Left ventricle myocardium inferior (tissue), 1 donor: ENCODE data around the gene COL4A6. TPM values are rescaled to one million over a fixed set of nuclear protein-coding genes. Genes with fewer than 3 reads are reported as not detected.

Experiments used
- DNase-seq: peaks from one replicate; pipeline ENCODE4 v3.0.0-alpha.2; 2020
- H3K27ac ChIP-seq: fragments of 200-600 bp; replicated peaks from 2 replicates; pipeline ENCODE4 v1.8.0; 2021
- H3K27me3 ChIP-seq: fragments of 200-600 bp; 2 replicates; pipeline ENCODE4 v1.8.0; 2021; ENCODE audit warnings: low read depth
- H3K36me3 ChIP-seq: fragments of 200-600 bp; 2 replicates; pipeline ENCODE4 v1.8.0; 2021
- H3K4me1 ChIP-seq: fragments of 200-600 bp; 2 replicates; pipeline ENCODE4 v1.8.0; 2021
- H3K4me3 ChIP-seq: fragments of 200-600 bp; 2 replicates; pipeline ENCODE4 v1.8.0; 2021; ENCODE audit warnings: mild to moderate bottlenecking, moderate library complexity
- H3K9me3 ChIP-seq: fragments of 200-600 bp; replicated peaks from 2 replicates; pipeline ENCODE4 v1.8.0; 2021
- CTCF ChIP-seq: fragments of 200-600 bp; IDR thresholded peaks from 2 replicates; pipeline ENCODE4 v1.8.0; 2021; ENCODE audit warnings: antibody characterized with exemption, mild to moderate bottlenecking, borderline replicate concordance
- intact Hi-C: fragments of 100-400 bp; cut with micrococcal nuclease; formaldehyde crosslinking; loops from one replicate; pipeline ENCODE4 v1.11.0; 2022
- total RNA-seq: library from RNA; stranded (reverse); fragmentation: NEBNext Ultra II Directional; extraction: Animal tissue kit (Norgen Biotek cat#: 25700); gene quantifications from one replicate; pipeline ENCODE4 v1.2.1, GENCODE V29; 2021
- donor health status: DM: no; HTN: yes; CAD: no; lungs with severe emphysema.

COL4A6 gene
- total RNA-seq, 1 donor from 2014 or later = 9.8 TPM

DNA sequence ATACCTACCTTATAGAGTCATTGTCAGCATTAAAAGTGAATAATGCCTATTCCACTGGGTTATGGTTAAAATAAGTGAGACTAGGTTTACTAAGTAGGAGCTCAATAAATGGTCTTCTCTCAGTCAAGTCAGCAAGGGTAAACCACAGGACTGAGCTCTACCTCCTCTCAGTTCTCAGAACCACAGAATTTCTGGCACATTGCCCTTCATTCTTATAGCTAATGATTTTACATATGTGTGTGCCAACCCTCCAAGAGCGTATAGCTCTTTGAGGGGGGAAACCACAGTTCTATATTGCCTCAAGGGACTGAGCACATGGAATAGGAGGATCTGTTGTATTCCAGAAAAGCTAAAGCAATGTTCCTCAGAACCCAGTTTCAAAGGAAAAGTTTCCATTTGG lies 221.8 kb downstream of the COL4A6 start:
- intact Hi-C loops = loop anchor here (10.0 kb wide), 1 partner anchor 318 kb away; no protein-coding TSS in a partner anchor
- peak overlapping the region; percentile 12 for H3K27ac ChIP-seq
- no peak for TF ChIP-seq CTCF

GRCh38 chrX:108211301-108211700 lies 226.9 kb downstream of the COL4A6 start:
- H3K4me1 ChIP-seq = no peaks in the 10 kb centered on the region
- no peak overlapping the region for H3K4me3 ChIP-seq
- H3K27ac ChIP-seq = no peak overlapping the region
- no peak for TF ChIP-seq CTCF
- H3K9me3 ChIP-seq = no peaks in the 10 kb centered on the region
- H3K27me3 ChIP-seq = no peaks in the 10 kb centered on the region
- no peaks in the 10 kb centered on the region for H3K36me3 ChIP-seq
- intact Hi-C loops = loop anchor here (10.0 kb wide), 1 partner anchor 324 kb away; no protein-coding TSS in a partner anchor
- no peak for DNase-seq

More for the DNA sequence above, 221.8 kb downstream of the COL4A6 start:
- H3K9me3 ChIP-seq = no peaks in the 10 kb centered on the region
- no peak overlapping the region for H3K4me3 ChIP-seq
- no peaks in the 10 kb centered on the region for H3K36me3 ChIP-seq
- no peak for DNase-seq
- no peaks in the 10 kb centered on the region for H3K27me3 ChIP-seq
- H3K4me1 ChIP-seq = no peaks in the 10 kb centered on the region

DNA sequence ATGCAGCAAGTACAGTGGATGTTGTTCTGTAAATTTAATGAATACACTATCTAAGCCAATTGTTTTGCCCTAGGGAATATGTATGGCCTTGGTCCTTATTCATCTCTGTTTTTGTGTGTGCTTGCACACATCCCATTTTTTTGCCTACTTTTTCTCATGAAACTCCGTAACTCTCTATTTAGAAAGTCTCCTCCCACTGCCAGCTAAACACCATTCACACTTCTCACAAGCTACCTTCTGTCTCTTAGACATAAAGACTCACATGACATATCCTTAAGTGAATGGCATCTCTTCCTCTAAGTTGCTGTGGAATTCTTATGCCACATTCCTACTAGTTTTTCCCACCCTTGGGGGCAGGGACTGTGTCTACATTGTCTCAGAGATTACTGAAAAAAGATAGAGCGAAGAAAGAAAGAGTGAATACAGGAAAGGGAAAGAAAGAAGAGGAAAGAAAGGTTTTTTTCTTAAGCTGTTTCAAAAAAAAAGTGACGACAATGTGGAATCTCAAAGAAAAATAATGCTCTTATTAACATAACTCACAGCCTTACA lies 229.1 kb downstream of the COL4A6 start:
- no peak for DNase-seq
- no peaks in the 10 kb centered on the region for H3K9me3 ChIP-seq
- no peak overlapping the region for H3K27ac ChIP-seq
- no peaks in the 10 kb centered on the region for H3K27me3 ChIP-seq
- H3K36me3 ChIP-seq = no peaks in the 10 kb centered on the region
- intact Hi-C loops = no loop called here
- H3K4me3 ChIP-seq = no peak overlapping the region
- no peaks in the 10 kb centered on the region for H3K4me1 ChIP-seq
- TF ChIP-seq CTCF = no peak

- no peak for DNase-seq
- no peaks in the 10 kb centered on the region for H3K36me3 ChIP-seq
- intact Hi-C loops = no loop called here
- H3K4me1 ChIP-seq = no peaks in the 10 kb centered on the region
- H3K9me3 ChIP-seq = no peaks in the 10 kb centered on the region
- no peak overlapping the region for H3K4me3 ChIP-seq
- TF ChIP-seq CTCF = no peak
- no peaks in the 10 kb centered on the region for H3K27me3 ChIP-seq
- no peak overlapping the region for H3K27ac ChIP-seq
These were observed 234.7 kb downstream of the COL4A6 start for GRCh38 chrX:108203540-108203939.

- Histone ChIP-seq H3K27me3 (no peaks in the 10 kb centered on the region), H3K4me1 (no peaks in the 10 kb centered on the region), H3K36me3 (no peaks in the 10 kb centered on the region), H3K9me3 (no peaks in the 10 kb centered on the region), H3K27ac (no peak overlapping the region), H3K4me3 (no peak overlapping the region)
- no peak for DNase-seq
- intact Hi-C loops = no loop called here
- TF ChIP-seq CTCF = peak; percentile 57
These were observed 238.5 kb downstream of the COL4A6 start for GRCh38 chrX:108199691-108200090.
